ENCODE results near the gene WDR93.

The WDR93 gene

DNA sequence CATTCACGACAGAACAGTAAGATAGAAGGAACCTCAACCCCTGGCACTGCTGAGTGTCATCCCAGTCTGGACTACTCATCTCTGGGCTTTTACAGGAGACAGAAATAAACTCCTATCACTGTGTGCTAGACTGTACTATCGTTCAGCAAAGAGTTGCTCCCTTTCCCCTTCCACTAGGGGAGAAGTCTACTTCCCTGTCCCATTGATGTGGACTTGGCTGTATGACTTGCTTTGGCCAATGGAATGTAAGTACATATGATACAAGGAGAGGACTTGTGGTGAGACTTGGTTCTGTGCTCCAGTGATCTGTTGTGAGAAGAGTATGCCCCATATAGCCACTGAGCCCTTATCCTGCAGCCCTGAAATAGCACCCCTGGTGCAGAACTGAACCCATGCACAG lies 30.1 kb upstream of the WDR93 start:
- H3K36me3 ChIP-seq (ENCODE audit: control insufficient read depth in 5 of 5, insufficient read depth in 5 of 5, low read length in 5 of 5), result peaks cover 0 to 6% (median 0%) of the 10 kb centered on the region in 5 donors
- no peak overlapping the region for H3K27ac ChIP-seq (ENCODE audit: low read depth, low read length)
- H3K4me3 ChIP-seq (ENCODE audit: low read depth in 1 of 5, low read length in 5 of 5), result no peak overlapping the region
- peaks cover 3 to 25% (median 20%) of the 10 kb centered on the region in 5 donors for H3K4me1 ChIP-seq (ENCODE audit: control insufficient read depth in 5 of 5, insufficient read depth in 5 of 5, low read length in 5 of 5)
- H3K9ac ChIP-seq (ENCODE audit: low read length in 5 of 5), result no peak overlapping the region
- H3K27me3 ChIP-seq (ENCODE audit: control insufficient read depth in 5 of 5, insufficient read depth in 4 of 5, low read length in 5 of 5), result no peaks in the 10 kb centered on the region
- no peaks in the 10 kb centered on the region for H3K9me3 ChIP-seq (ENCODE audit: control insufficient read depth in 5 of 5, low read length in 5 of 5)

DNA sequence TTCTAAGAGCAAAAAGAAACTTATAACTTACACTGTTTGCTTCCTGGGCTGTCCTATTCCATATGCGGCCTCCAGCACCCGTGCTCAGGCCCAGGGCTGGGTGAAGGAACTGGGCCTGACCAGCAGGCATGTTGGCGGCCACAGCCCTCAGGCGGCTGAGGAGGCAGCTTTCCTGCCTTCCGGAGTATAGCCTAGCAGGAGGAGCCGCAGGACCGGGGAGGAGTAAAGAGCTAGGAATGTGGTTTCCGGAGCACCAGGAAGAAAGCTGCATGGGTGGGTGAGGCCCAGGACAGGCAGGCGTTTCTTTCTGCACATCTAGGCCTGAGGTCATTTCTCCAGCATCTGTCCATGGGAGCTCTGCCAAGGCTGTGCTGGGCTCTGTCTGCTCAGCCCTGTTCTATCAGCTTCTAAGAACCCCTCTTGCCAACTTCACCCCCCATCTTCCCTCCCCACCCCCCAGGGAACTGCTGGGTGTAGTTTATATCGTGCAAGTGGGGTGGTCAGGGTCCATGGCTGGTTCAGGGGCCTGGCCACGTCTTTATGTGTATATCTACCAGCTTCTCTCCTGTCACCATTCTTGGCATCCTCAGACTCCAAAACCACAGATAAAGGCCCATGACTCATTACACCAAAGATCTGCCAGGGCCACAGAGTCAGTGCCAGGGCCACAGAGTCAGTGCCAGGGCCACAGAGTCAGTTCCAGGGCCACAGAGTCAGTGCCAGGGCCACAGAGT lies 27.6 kb upstream of the WDR93 start:
- Histone ChIP-seq H3K27me3 (ENCODE audit: control insufficient read depth in 5 of 5, insufficient read depth in 4 of 5, low read length in 5 of 5) (no peaks in the 10 kb centered on the region), H3K9ac (ENCODE audit: low read length in 5 of 5) (peak overlapping the region in 3 of 5 donors; percentile 1 to 29 (median 2)), H3K27ac (ENCODE audit: low read depth, low read length) (peak overlapping the region; percentile 51), H3K36me3 (ENCODE audit: control insufficient read depth in 5 of 5, insufficient read depth in 5 of 5, low read length in 5 of 5) (peaks cover 0 to 23% (median 14%) of the 10 kb centered on the region in 5 donors), H3K4me3 (ENCODE audit: low read depth in 1 of 5, low read length in 5 of 5) (peak overlapping the region in 3 of 5 donors; percentile 3 to 41 (median 37)), H3K4me1 (ENCODE audit: control insufficient read depth in 5 of 5, insufficient read depth in 5 of 5, low read length in 5 of 5) (peaks cover 3 to 47% (median 40%) of the 10 kb centered on the region in 5 donors), H3K9me3 (ENCODE audit: control insufficient read depth in 5 of 5, low read length in 5 of 5) (no peaks in the 10 kb centered on the region)

DNA sequence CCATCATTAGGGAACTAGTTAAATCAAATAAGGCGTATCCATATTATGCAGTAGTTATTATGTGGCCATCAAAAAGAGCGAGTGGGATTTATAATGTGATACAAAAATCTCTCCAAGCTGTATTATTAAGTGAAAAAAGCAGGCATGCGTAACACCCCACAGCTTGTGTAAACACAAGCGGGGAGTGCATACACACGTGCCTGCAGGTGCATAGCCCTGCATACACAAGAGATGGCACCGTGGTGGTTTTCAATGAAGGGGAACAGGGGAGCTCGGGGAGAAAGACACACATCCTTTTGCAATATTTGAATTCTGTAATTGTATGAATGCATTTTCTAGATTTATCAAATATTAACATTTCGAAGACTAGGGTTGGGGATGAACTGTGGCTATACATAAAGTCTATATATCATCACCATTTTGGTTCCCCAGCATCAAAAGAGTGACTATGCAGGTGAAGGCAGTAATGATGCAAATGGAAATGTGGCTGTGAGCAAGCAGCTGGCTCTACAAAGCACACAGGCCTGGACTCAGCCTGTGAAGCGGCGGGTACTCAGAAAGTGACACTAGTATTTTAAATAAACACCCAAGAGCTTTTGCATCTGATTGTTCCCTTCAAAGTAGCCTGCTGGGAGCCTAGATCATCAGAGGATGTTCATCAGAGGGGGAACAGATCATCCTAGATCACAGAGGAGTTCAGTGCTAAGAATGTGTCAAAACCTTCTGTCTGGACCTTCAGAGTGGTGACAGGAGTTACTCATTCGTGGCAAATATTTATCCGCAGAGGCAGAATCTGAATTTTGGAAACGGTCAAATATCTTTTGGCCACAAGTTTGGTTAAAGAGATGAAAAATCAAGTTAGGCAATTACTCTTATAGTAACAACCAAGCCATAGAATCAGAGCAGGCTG lies 25.9 kb upstream of the WDR93 start:
- Histone ChIP-seq H3K4me3 (ENCODE audit: low read depth in 1 of 5, low read length in 5 of 5) (peak overlapping the region in 3 of 5 donors; percentile 48 to 59 (median 54)), H3K27me3 (ENCODE audit: control insufficient read depth in 5 of 5, insufficient read depth in 4 of 5, low read length in 5 of 5) (no peaks in the 10 kb centered on the region), H3K9me3 (ENCODE audit: control insufficient read depth in 5 of 5, low read length in 5 of 5) (no peaks in the 10 kb centered on the region), H3K9ac (ENCODE audit: low read length in 5 of 5) (peak overlapping the region in 3 of 5 donors; percentile 19 to 51 (median 30)), H3K36me3 (ENCODE audit: control insufficient read depth in 5 of 5, insufficient read depth in 5 of 5, low read length in 5 of 5) (peaks cover 0 to 39% (median 29%) of the 10 kb centered on the region in 5 donors), H3K27ac (ENCODE audit: low read depth, low read length) (no peak overlapping the region), H3K4me1 (ENCODE audit: control insufficient read depth in 5 of 5, insufficient read depth in 5 of 5, low read length in 5 of 5) (peaks cover 3 to 64% (median 56%) of the 10 kb centered on the region in 5 donors)

DNA sequence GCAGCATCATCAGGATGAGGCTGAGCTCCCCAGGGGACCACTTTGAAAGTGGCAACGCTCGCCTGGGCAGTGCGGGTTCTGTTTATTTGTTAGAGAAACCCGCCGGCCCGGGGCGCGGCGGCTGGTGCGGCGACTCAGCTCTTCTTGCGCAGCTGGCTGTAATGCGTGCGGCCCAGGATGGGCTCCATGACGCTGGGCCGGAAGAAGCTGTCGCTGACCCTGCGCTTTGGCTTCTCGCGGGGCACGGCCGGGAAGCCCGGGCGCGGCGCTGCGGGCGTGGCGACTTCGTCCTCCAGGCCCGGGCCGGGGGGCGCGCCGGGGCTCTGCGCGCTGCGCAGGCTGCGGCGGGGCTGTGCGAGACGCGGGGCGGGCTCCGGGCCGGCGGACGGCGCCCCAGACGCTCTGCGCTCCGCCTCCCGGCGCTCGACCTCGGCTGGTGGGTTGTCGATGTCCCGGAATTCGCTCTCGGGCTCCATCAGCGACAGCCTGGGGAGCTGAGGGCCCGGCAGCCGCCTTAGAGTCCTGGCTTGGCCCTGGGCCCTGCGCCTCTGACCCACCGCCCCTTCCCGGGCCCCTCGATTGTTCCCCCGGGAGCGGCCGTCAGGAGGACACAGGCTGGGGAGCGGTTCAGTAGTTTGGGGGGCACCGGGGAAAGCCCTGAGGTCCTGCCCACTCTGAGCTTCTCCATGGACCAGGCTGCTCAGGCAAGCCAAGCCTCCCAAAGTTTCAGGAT lies 25.0 kb upstream of the WDR93 start:
- Histone ChIP-seq H3K4me1 (ENCODE audit: control insufficient read depth in 5 of 5, insufficient read depth in 5 of 5, low read length in 5 of 5) (peaks cover 6 to 73% (median 65%) of the 10 kb centered on the region in 5 donors), H3K9ac (ENCODE audit: low read length in 5 of 5) (peak overlapping the region in 4 of 5 donors; percentile 35 to 73 (median 46)), H3K9me3 (ENCODE audit: control insufficient read depth in 5 of 5, low read length in 5 of 5) (no peaks in the 10 kb centered on the region), H3K27ac (ENCODE audit: low read depth, low read length) (peak overlapping the region; percentile 65), H3K4me3 (ENCODE audit: low read depth in 1 of 5, low read length in 5 of 5) (peak overlapping the region in 4 of 5 donors; percentile 8 to 59 (median 51)), H3K27me3 (ENCODE audit: control insufficient read depth in 5 of 5, insufficient read depth in 4 of 5, low read length in 5 of 5) (no peaks in the 10 kb centered on the region), H3K36me3 (ENCODE audit: control insufficient read depth in 5 of 5, insufficient read depth in 5 of 5, low read length in 5 of 5) (peaks cover 0 to 45% (median 38%) of the 10 kb centered on the region in 5 donors)

DNA sequence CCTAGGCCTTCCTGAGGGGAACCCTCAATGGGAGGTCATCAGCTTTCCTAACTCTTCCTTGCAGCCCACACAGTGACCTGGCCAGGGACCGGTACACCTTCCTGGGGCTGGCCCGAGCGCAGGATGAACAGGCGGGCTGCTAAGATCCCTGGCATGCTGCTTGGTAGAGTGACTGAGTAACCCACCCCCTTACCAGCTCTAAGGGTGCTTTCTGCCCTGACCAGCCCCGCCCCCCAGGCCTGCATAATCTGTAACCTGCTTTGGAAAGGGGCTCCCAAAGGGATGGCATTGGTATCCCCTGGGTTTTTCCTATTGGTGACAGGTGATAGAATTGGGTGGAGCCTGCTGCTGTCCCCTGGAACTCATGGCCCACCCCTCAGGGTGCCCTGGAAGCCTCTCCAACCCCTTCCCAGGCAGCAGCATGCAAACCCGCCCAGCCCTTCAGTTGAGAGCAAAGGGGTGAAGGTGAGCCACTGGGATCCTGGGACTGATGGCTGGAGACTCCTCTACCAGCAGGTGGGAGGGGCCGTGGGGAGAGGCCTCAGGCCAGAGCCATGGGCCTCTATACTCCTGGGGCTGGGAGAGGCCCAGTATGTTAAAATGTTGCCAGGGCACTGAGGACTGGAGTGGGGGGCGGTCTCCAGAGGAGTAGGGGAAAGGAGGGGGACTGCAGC lies 24.3 kb upstream of the WDR93 start:
- Histone ChIP-seq H3K9ac (ENCODE audit: low read length in 5 of 5) (peak overlapping the region in 3 of 5 donors; percentile 35 to 73 (median 41)), H3K4me3 (ENCODE audit: low read depth in 1 of 5, low read length in 5 of 5) (peak overlapping the region in 4 of 5 donors; percentile 17 to 59 (median 51)), H3K27ac (ENCODE audit: low read depth, low read length) (peak overlapping the region; percentile 65), H3K36me3 (ENCODE audit: control insufficient read depth in 5 of 5, insufficient read depth in 5 of 5, low read length in 5 of 5) (peaks cover 0 to 51% (median 45%) of the 10 kb centered on the region in 5 donors), H3K27me3 (ENCODE audit: control insufficient read depth in 5 of 5, insufficient read depth in 4 of 5, low read length in 5 of 5) (no peaks in the 10 kb centered on the region), H3K9me3 (ENCODE audit: control insufficient read depth in 5 of 5, low read length in 5 of 5) (no peaks in the 10 kb centered on the region), H3K4me1 (ENCODE audit: control insufficient read depth in 5 of 5, insufficient read depth in 5 of 5, low read length in 5 of 5) (peaks cover 6 to 80% (median 72%) of the 10 kb centered on the region in 5 donors)

DNA sequence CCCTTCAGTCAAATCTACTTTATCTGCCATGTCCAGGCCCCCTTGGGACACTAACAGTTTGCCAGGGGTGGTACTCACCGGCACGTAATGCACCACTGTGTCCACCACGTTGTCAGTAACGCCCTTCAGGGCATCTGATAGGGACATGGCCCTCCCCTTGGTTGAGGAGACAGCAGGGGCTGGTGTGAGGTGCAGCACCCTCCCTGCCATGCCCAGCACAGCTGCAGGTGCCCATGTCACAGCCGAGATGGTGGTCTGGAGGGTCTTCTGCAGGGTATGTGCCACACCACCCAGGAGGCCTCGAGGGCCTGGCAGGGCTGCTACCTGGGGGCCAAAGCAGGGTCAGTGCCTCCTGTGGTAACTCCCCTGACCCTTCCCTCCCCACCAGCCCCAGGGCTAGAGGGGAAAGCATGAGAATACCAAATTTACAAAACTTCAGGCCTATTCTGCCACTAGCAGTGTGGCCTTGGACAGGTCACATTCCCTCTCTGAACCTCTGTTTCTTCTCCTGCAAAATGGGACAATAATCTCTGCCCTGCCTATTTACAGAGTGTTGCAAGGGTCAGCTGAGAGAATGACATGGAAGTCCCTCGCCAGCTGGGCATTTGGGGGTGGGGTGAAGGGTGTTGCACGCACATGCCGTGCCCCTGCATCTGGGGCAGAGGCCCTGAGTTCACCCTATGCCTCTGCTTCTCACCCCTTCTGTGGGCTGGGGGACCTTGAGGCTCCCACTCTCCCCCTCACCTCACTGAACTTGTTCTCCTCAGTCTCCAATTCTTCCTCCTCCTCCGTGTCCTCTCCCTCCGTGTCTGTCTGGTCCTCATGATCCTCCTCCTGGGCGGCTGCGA lies 23.5 kb upstream of the WDR93 start:
- Histone ChIP-seq H3K27me3 (ENCODE audit: control insufficient read depth in 5 of 5, insufficient read depth in 4 of 5, low read length in 5 of 5) (no peaks in the 10 kb centered on the region), H3K4me1 (ENCODE audit: control insufficient read depth in 5 of 5, insufficient read depth in 5 of 5, low read length in 5 of 5) (peaks cover 6 to 87% (median 79%) of the 10 kb centered on the region in 5 donors), H3K9ac (ENCODE audit: low read length in 5 of 5) (no peak overlapping the region), H3K4me3 (ENCODE audit: low read depth in 1 of 5, low read length in 5 of 5) (peak overlapping the region in 1 of 5 donors; percentile 17), H3K36me3 (ENCODE audit: control insufficient read depth in 5 of 5, insufficient read depth in 5 of 5, low read length in 5 of 5) (peaks cover 0 to 59% (median 53%) of the 10 kb centered on the region in 5 donors), H3K9me3 (ENCODE audit: control insufficient read depth in 5 of 5, low read length in 5 of 5) (no peaks in the 10 kb centered on the region), H3K27ac (ENCODE audit: low read depth, low read length) (peak overlapping the region; percentile 65)

DNA sequence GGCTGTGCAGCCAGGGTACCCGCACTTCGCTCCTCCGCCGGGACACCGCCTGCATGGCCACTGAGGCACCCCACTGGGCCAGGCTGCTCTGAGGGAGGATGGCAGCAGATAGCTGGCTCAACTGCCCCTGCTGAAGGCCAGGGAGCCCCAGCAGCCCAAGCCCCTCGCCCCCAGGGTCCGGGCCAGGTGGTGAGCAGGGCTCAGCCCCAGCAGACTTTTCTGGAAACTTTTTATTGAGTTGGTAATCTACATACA lies 23.0 kb upstream of the WDR93 start:
- Histone ChIP-seq H3K27me3 (ENCODE audit: control insufficient read depth in 5 of 5, insufficient read depth in 4 of 5, low read length in 5 of 5) (no peaks in the 10 kb centered on the region), H3K9me3 (ENCODE audit: control insufficient read depth in 5 of 5, low read length in 5 of 5) (no peaks in the 10 kb centered on the region), H3K36me3 (ENCODE audit: control insufficient read depth in 5 of 5, insufficient read depth in 5 of 5, low read length in 5 of 5) (peaks cover 0 to 64% (median 57%) of the 10 kb centered on the region in 5 donors), H3K27ac (ENCODE audit: low read depth, low read length) (peak overlapping the region; percentile 50), H3K4me1 (ENCODE audit: control insufficient read depth in 5 of 5, insufficient read depth in 5 of 5, low read length in 5 of 5) (peaks cover 3 to 87% (median 79%) of the 10 kb centered on the region in 5 donors), H3K9ac (ENCODE audit: low read length in 5 of 5) (no peak overlapping the region), H3K4me3 (ENCODE audit: low read depth in 1 of 5, low read length in 5 of 5) (no peak overlapping the region)

DNA sequence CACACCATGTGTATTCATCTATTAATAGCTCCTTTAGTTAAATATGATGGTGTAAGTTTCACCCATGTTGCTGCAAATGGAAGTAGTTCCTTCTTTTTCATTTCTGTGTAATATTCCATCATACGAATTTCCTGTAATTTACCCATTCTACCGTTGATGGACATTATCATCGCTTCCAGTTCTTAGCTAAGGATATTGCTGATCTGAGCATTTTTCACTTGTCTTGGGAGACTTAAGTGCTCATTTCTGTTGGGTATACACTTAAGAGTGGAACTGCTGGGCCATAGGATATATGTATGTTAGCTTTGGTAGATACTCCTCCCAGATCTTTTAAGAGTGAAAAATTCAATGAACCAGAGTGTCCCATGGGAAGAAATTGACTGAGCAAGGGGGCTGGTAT lies 22.4 kb upstream of the WDR93 start:
- Histone ChIP-seq H3K36me3 (ENCODE audit: control insufficient read depth in 5 of 5, insufficient read depth in 5 of 5, low read length in 5 of 5) (peaks cover 0 to 70% (median 62%) of the 10 kb centered on the region in 5 donors), H3K9ac (ENCODE audit: low read length in 5 of 5) (no peak overlapping the region), H3K9me3 (ENCODE audit: control insufficient read depth in 5 of 5, low read length in 5 of 5) (no peaks in the 10 kb centered on the region), H3K4me1 (ENCODE audit: control insufficient read depth in 5 of 5, insufficient read depth in 5 of 5, low read length in 5 of 5) (peaks cover 5 to 87% (median 79%) of the 10 kb centered on the region in 5 donors), H3K27ac (ENCODE audit: low read depth, low read length) (peak overlapping the region; percentile 50), H3K4me3 (ENCODE audit: low read depth in 1 of 5, low read length in 5 of 5) (no peak overlapping the region), H3K27me3 (ENCODE audit: control insufficient read depth in 5 of 5, insufficient read depth in 4 of 5, low read length in 5 of 5) (no peaks in the 10 kb centered on the region)

Measured in subcutaneous abdominal adipose tissue (tissue), 5 donors.